ENCODE data around the gene PDK3. TPM values are rescaled to one million over a fixed set of nuclear protein-coding genes. Genes with fewer than 3 reads are reported as not detected.

The PDK3 gene
- polyA plus RNA-seq, 1 of the 3 experiments (the other 2 are of a cell fraction): 2.5 TPM

- Histone ChIP-seq H3K9me3 (no peaks in the 10 kb centered on the region), H3K27ac (ENCODE audit: low read depth in 2 of 2, low read length in 1 of 2) (no peak overlapping the region), H3K4me1 (ENCODE audit: control insufficient read depth in 1 of 2, insufficient read depth in 2 of 2, low read depth in 1 of 2, low read length in 1 of 2) (no peaks in the 10 kb centered on the region; a peak in 1 of 4 replicates), H2AFZ (ENCODE audit: low read depth) (no peak overlapping the region), H3K36me3 (replicated peaks in 1 of 2; ENCODE audit: control insufficient read depth in 1 of 2, insufficient read depth in 2 of 2, low read length in 1 of 2) (no peaks in the 10 kb centered on the region), H3F3A (replicated peaks; ENCODE audit: insufficient read depth) (no peaks in the 10 kb centered on the region), H3K79me2 (ENCODE audit: insufficient read depth) (no peaks in the 10 kb centered on the region), H3K9me2 (no peaks in the 10 kb centered on the region), H3K4me2 (no peak overlapping the region), H4K20me1 (ENCODE audit: insufficient read depth) (no peaks in the 10 kb centered on the region), H3K27me3 (ENCODE audit: insufficient read depth) (no peaks in the 10 kb centered on the region), H3K9ac (no peak overlapping the region), H3K4me3 (ENCODE audit: low read depth in 2 of 2, low read length in 1 of 2) (no peak overlapping the region)
- POLR2A ChIA-PET: no interaction called here
- no peak for DNase-seq
- CTCF ChIA-PET: interaction anchor here (0.7 to 6.4 kb wide), 27 partner anchors 11 to 646 kb away, joined by 3 to 80 read pairs (median 4); no protein-coding TSS in a partner anchor
- TF ChIP-seq RFX5 (IDR thresholded peaks at IDR 0.05; ENCODE audit: low read length) (no peak), SMC3 (IDR thresholded peaks at IDR 0.05; ENCODE audit: low read depth, low read length) (peak; percentile 36; the same call in 1 of the 2 replicates), RAD21 (IDR thresholded peaks at IDR 0.05; ENCODE audit: low read length) (peak; percentile 28; the same call in 1 of the 2 replicates)
- TF ChIP-seq, protein P1, sequence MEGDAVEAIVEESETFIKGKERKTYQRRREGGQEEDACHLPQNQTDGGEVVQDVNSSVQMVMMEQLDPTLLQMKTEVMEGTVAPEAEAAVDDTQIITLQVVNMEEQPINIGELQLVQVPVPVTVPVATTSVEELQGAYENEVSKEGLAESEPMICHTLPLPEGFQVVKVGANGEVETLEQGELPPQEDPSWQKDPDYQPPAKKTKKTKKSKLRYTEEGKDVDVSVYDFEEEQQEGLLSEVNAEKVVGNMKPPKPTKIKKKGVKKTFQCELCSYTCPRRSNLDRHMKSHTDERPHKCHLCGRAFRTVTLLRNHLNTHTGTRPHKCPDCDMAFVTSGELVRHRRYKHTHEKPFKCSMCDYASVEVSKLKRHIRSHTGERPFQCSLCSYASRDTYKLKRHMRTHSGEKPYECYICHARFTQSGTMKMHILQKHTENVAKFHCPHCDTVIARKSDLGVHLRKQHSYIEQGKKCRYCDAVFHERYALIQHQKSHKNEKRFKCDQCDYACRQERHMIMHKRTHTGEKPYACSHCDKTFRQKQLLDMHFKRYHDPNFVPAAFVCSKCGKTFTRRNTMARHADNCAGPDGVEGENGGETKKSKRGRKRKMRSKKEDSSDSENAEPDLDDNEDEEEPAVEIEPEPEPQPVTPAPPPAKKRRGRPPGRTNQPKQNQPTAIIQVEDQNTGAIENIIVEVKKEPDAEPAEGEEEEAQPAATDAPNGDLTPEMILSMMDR (IDR thresholded peaks at IDR 0.05): peak; percentile 36; the same call in 1 of the 2 replicates
- WGBS (ENCODE audit: low lambda C conversion rate): 51% methylated on average over 3 of the region's 5 CpGs
Observed at GRCh38 chrX:24498181-24498580, 33.1 kb downstream of the PDK3 start.

DNA sequence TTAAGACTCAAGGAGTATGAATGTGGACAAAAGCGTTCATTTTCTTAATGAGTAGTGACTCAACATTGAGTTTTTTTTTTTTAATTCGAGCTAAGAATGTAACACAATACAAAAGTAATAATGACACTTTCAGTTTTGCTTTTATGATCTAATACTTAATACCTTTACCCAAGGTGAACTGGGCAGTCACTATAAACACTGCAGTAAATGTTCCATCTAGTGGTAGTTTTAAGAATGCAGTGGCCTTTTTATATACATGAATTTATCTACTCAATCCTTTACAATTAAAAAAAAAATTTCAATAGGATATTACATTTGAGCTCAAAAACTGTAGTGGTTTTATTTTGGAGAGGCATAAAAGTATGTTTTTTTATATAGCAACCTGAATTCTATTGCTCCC is 33.9 kb downstream of the PDK3 start:
- no peak overlapping the region for H3K9ac ChIP-seq
- no peaks in the 10 kb centered on the region; a peak in 1 of 4 replicates for H3K4me1 ChIP-seq (ENCODE audit: control insufficient read depth in 1 of 2, insufficient read depth in 2 of 2, low read depth in 1 of 2, low read length in 1 of 2)
- H3K9me2 ChIP-seq: no peaks in the 10 kb centered on the region
- H3K27me3 ChIP-seq (ENCODE audit: insufficient read depth): no peaks in the 10 kb centered on the region
- H3K27ac ChIP-seq (ENCODE audit: low read depth in 2 of 2, low read length in 1 of 2): no peak overlapping the region
- H2AFZ ChIP-seq (ENCODE audit: low read depth): no peak overlapping the region
- H3K36me3 ChIP-seq (replicated peaks in 1 of 2; ENCODE audit: control insufficient read depth in 1 of 2, insufficient read depth in 2 of 2, low read length in 1 of 2): no peaks in the 10 kb centered on the region
- H4K20me1 ChIP-seq (ENCODE audit: insufficient read depth): no peaks in the 10 kb centered on the region
- H3K79me2 ChIP-seq (ENCODE audit: insufficient read depth): no peaks in the 10 kb centered on the region
- no peak overlapping the region for H3K4me3 ChIP-seq (ENCODE audit: low read depth in 2 of 2, low read length in 1 of 2)
- CTCF ChIA-PET: interaction anchor here (0.6 to 6.4 kb wide), 35 partner anchors 8 to 645 kb away, joined by 3 to 80 read pairs (median 4); no protein-coding TSS in a partner anchor
- peak; percentile 30 for DNase-seq
- POLR2A ChIA-PET: no interaction called here
- no peak for TF ChIP-seq RFX5 (IDR thresholded peaks at IDR 0.05; ENCODE audit: low read length)
- TF ChIP-seq SMC3 (IDR thresholded peaks at IDR 0.05; ENCODE audit: low read depth, low read length): peak; percentile 60
- TF ChIP-seq, protein P1 (IDR thresholded peaks at IDR 0.05): peak; percentile 77
- TF ChIP-seq RAD21 (IDR thresholded peaks at IDR 0.05; ENCODE audit: low read length): peak; percentile 61
- H3K9me3 ChIP-seq: no peaks in the 10 kb centered on the region
- no peak overlapping the region for H3K4me2 ChIP-seq
- WGBS (ENCODE audit: low lambda C conversion rate): 38% methylated on average over 2 of the region's 2 CpGs
- no peaks in the 10 kb centered on the region for H3F3A ChIP-seq (replicated peaks; ENCODE audit: insufficient read depth)

DNA sequence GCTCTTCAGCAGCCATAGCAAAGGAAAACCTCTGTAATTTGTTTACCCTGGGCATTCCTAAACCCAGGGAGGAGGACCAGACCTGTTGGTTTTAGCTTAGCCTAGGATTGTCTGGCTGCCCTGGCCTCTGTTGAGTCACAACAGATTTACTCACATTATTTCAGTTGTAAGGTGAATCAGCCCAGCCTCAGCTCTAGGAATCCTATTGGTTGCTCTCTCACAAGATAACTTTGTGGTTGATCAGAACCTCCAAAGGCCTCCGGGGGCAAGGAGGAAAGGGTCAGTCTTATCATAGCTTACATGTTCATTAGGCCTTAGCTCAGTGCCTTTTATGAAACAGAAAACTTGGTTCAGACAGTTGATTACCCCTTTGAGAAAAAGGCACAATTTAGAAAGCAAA is 41.0 kb downstream of the PDK3 start:
- no peaks in the 10 kb centered on the region for H3K27me3 ChIP-seq (ENCODE audit: insufficient read depth)
- H4K20me1 ChIP-seq (ENCODE audit: insufficient read depth): no peaks in the 10 kb centered on the region
- ChIA-PET CTCF (interaction anchor here (0.7 to 1.2 kb wide), 2 partner anchors 13 to 110 kb away, joined by 3 read pairs; no protein-coding TSS in a partner anchor), POLR2A (no interaction called here)
- H3F3A ChIP-seq (replicated peaks; ENCODE audit: insufficient read depth): no peaks in the 10 kb centered on the region
- H3K4me3 ChIP-seq (ENCODE audit: low read depth in 2 of 2, low read length in 1 of 2): no peak overlapping the region
- WGBS (ENCODE audit: low lambda C conversion rate): 36% methylated on average over 1 of the region's 1 CpG
- no peaks in the 10 kb centered on the region for H3K9me3 ChIP-seq
- no peaks in the 10 kb centered on the region for H3K9me2 ChIP-seq
- no peak for DNase-seq
- H2AFZ ChIP-seq (ENCODE audit: low read depth): no peak overlapping the region
- no peaks in the 10 kb centered on the region for H3K79me2 ChIP-seq (ENCODE audit: insufficient read depth)
- no peaks in the 10 kb centered on the region for H3K4me1 ChIP-seq (ENCODE audit: control insufficient read depth in 1 of 2, insufficient read depth in 2 of 2, low read depth in 1 of 2, low read length in 1 of 2)
- H3K27ac ChIP-seq (ENCODE audit: low read depth in 2 of 2, low read length in 1 of 2): no peak overlapping the region
- no peak overlapping the region for H3K4me2 ChIP-seq
- H3K9ac ChIP-seq: no peak overlapping the region
- no peaks in the 10 kb centered on the region for H3K36me3 ChIP-seq (replicated peaks in 1 of 2; ENCODE audit: control insufficient read depth in 1 of 2, insufficient read depth in 2 of 2, low read length in 1 of 2)
- TF ChIP-seq EZH2phosphoT487 (IDR thresholded peaks at IDR 0.05; ENCODE audit: borderline replicate concordance, low read depth) (no peak), JUND (IDR thresholded peaks at IDR 0.05) (no peak), SMC3 (IDR thresholded peaks at IDR 0.05; ENCODE audit: low read depth, low read length) (no peak), MXI1 (IDR thresholded peaks at IDR 0.05; ENCODE audit: low read depth, low read length) (no peak), NFIC (IDR thresholded peaks at IDR 0.05; ENCODE audit: borderline replicate concordance) (no peak), FOXM1 (IDR thresholded peaks at IDR 0.05; ENCODE audit: low read depth) (no peak)
- TF ChIP-seq, protein P2, sequence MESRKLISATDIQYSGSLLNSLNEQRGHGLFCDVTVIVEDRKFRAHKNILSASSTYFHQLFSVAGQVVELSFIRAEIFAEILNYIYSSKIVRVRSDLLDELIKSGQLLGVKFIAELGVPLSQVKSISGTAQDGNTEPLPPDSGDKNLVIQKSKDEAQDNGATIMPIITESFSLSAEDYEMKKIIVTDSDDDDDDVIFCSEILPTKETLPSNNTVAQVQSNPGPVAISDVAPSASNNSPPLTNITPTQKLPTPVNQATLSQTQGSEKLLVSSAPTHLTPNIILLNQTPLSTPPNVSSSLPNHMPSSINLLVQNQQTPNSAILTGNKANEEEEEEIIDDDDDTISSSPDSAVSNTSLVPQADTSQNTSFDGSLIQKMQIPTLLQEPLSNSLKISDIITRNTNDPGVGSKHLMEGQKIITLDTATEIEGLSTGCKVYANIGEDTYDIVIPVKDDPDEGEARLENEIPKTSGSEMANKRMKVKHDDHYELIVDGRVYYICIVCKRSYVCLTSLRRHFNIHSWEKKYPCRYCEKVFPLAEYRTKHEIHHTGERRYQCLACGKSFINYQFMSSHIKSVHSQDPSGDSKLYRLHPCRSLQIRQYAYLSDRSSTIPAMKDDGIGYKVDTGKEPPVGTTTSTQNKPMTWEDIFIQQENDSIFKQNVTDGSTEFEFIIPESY (IDR thresholded peaks at IDR 0.05; ENCODE audit: borderline replicate concordance, low read depth): no peak

Measured in SK-N-SH (cell line).